Measurements from ENCODE around the gene PRDM15. TPM values are rescaled to one million over a fixed set of nuclear protein-coding genes. Genes with fewer than 3 reads are reported as not detected.

Gene PRDM15
- total and polyA plus RNA-seq, 2 experiments from 2014 or later: 2.3 to 4.2 TPM

- no peak overlapping the region for H3K4me2 ChIP-seq (ENCODE audit: unreplicated experiment)
- H3K27me3 ChIP-seq (replicated peaks; ENCODE audit: insufficient read depth): no peaks in the 10 kb centered on the region
- H3K9me3 ChIP-seq (ENCODE audit: low read depth): no peaks in the 10 kb centered on the region
- H2AFZ ChIP-seq: no peak overlapping the region
- H4K20me1 ChIP-seq (ENCODE audit: insufficient read depth): no peaks in the 10 kb centered on the region
- no peak overlapping the region for H3K27ac ChIP-seq
- H3K79me2 ChIP-seq (ENCODE audit: insufficient read depth): no peaks in the 10 kb centered on the region
- DNase-seq: no peak
- H3K36me3 ChIP-seq (ENCODE audit: low read depth): no peaks in the 10 kb centered on the region
- WGBS, 2 experiments (ENCODE audit: low coverage in 1 of 2, low lambda C conversion rate in 2 of 2, missing lambda C conversion rate in 2 of 2): 91 to 97% methylated on average over 2 of the region's 2 CpGs
- no peaks in the 10 kb centered on the region for H3K9me2 ChIP-seq (ENCODE audit: insufficient read depth)
- no peak overlapping the region for H3K4me3 ChIP-seq
- TF ChIP-seq EZH2 (IDR thresholded peaks at IDR 0.05; ENCODE audit: insufficient read depth, poor library complexity, severe bottlenecking) (no peak), EZH2phosphoT487 (IDR thresholded peaks at IDR 0.05; ENCODE audit: insufficient read depth, low read depth) (no peak)
- in situ Hi-C loops (cut with MboI): no loop called here
- H3F3A ChIP-seq (ENCODE audit: insufficient read depth): peaks cover under 1% of the 10 kb centered on the region; the same call in 1 of the 2 replicates
- H3K4me1 ChIP-seq (ENCODE audit: insufficient read depth): peaks cover 12% of the 10 kb centered on the region; the same call in 1 of the 2 replicates
- no peak overlapping the region for H3K9ac ChIP-seq
Measured at GRCh38 chr21:41781050-41781410, 98.1 kb downstream of the PRDM15 start.

- 39 to 43% methylated on average over 1 of the region's 1 CpG for WGBS, 2 experiments (ENCODE audit: low coverage in 1 of 2, low lambda C conversion rate in 2 of 2, missing lambda C conversion rate in 2 of 2)
- Histone ChIP-seq H3K9ac (no peak overlapping the region), H4K20me1 (ENCODE audit: insufficient read depth) (no peaks in the 10 kb centered on the region), H3K9me3 (ENCODE audit: low read depth) (no peaks in the 10 kb centered on the region), H3F3A (ENCODE audit: insufficient read depth) (no peaks in the 10 kb centered on the region), H3K27ac (no peak overlapping the region), H3K4me2 (ENCODE audit: unreplicated experiment) (no peak overlapping the region), H3K27me3 (replicated peaks; ENCODE audit: insufficient read depth) (no peaks in the 10 kb centered on the region), H3K36me3 (ENCODE audit: low read depth) (no peaks in the 10 kb centered on the region), H3K79me2 (ENCODE audit: insufficient read depth) (no peaks in the 10 kb centered on the region), H3K4me1 (ENCODE audit: insufficient read depth) (peaks cover 7% of the 10 kb centered on the region; the same call in 1 of the 2 replicates), H3K4me3 (no peak overlapping the region), H2AFZ (no peak overlapping the region), H3K9me2 (ENCODE audit: insufficient read depth) (no peaks in the 10 kb centered on the region)
- in situ Hi-C loops (cut with MboI): no loop called here
- DNase-seq: no peak
- TF ChIP-seq EZH2phosphoT487 (IDR thresholded peaks at IDR 0.05; ENCODE audit: insufficient read depth, low read depth): no peak
- TF ChIP-seq EZH2 (IDR thresholded peaks at IDR 0.05; ENCODE audit: insufficient read depth, poor library complexity, severe bottlenecking): no peak
Measured at GRCh38 chr21:41780337-41781049, 98.7 kb downstream of the PRDM15 start.

GRCh38 chr21:41779659-41780058 is 99.5 kb downstream of the PRDM15 start:
- DNase-seq: no peak
- H2AFZ ChIP-seq: no peak overlapping the region
- in situ Hi-C loops (cut with MboI): no loop called here
- H3K79me2 ChIP-seq (ENCODE audit: insufficient read depth): no peaks in the 10 kb centered on the region
- H3K4me2 ChIP-seq (ENCODE audit: unreplicated experiment): no peak overlapping the region
- no peak overlapping the region for H3K27ac ChIP-seq
- peaks cover 7% of the 10 kb centered on the region; the same call in 1 of the 2 replicates for H3K4me1 ChIP-seq (ENCODE audit: insufficient read depth)
- no peaks in the 10 kb centered on the region for H3K9me2 ChIP-seq (ENCODE audit: insufficient read depth)
- H3F3A ChIP-seq (ENCODE audit: insufficient read depth): no peaks in the 10 kb centered on the region
- no peaks in the 10 kb centered on the region for H3K27me3 ChIP-seq (replicated peaks; ENCODE audit: insufficient read depth)
- no peak for TF ChIP-seq EZH2 (IDR thresholded peaks at IDR 0.05; ENCODE audit: insufficient read depth, poor library complexity, severe bottlenecking)
- TF ChIP-seq EZH2phosphoT487 (IDR thresholded peaks at IDR 0.05; ENCODE audit: insufficient read depth, low read depth): no peak
- H3K36me3 ChIP-seq (ENCODE audit: low read depth): no peaks in the 10 kb centered on the region
- no peak overlapping the region for H3K4me3 ChIP-seq
- 82% methylated on average over 5 of the region's 5 CpGs for WGBS, 2 experiments (ENCODE audit: low coverage in 1 of 2, low lambda C conversion rate in 2 of 2, missing lambda C conversion rate in 2 of 2)
- no peaks in the 10 kb centered on the region for H4K20me1 ChIP-seq (ENCODE audit: insufficient read depth)
- H3K9me3 ChIP-seq (ENCODE audit: low read depth): no peaks in the 10 kb centered on the region
- H3K9ac ChIP-seq: no peak overlapping the region

- H3K4me1 ChIP-seq (ENCODE audit: insufficient read depth): peaks cover 7% of the 10 kb centered on the region; the same call in 1 of the 2 replicates
- WGBS, 2 experiments (ENCODE audit: low coverage in 1 of 2, low lambda C conversion rate in 2 of 2, missing lambda C conversion rate in 2 of 2): 49 to 53% methylated on average over 16 of the region's 16 CpGs
- DNase-seq: no peak
- H3K36me3 ChIP-seq (ENCODE audit: low read depth): no peaks in the 10 kb centered on the region
- no peak overlapping the region for H3K27ac ChIP-seq
- TF ChIP-seq EZH2phosphoT487 (IDR thresholded peaks at IDR 0.05; ENCODE audit: insufficient read depth, low read depth): no peak
- no peak for TF ChIP-seq EZH2 (IDR thresholded peaks at IDR 0.05; ENCODE audit: insufficient read depth, poor library complexity, severe bottlenecking)
- no peak overlapping the region for H3K4me3 ChIP-seq
- H3K9me3 ChIP-seq (ENCODE audit: low read depth): no peaks in the 10 kb centered on the region
- H3K79me2 ChIP-seq (ENCODE audit: insufficient read depth): no peaks in the 10 kb centered on the region
- H3K9me2 ChIP-seq (ENCODE audit: insufficient read depth): no peaks in the 10 kb centered on the region
- H3F3A ChIP-seq (ENCODE audit: insufficient read depth): no peaks in the 10 kb centered on the region
- in situ Hi-C loops (cut with MboI): no loop called here
- H3K9ac ChIP-seq: no peak overlapping the region
- H3K4me2 ChIP-seq (ENCODE audit: unreplicated experiment): no peak overlapping the region
- no peaks in the 10 kb centered on the region for H4K20me1 ChIP-seq (ENCODE audit: insufficient read depth)
- no peaks in the 10 kb centered on the region for H3K27me3 ChIP-seq (replicated peaks; ENCODE audit: insufficient read depth)
- no peak overlapping the region for H2AFZ ChIP-seq
Measured at GRCh38 chr21:41778930-41779600, 100.1 kb downstream of the PRDM15 start.
